AG09319 (cell line): ENCODE data around the gene JPH3.

Source experiments
- DNase-seq: peaks from one replicate; pipeline ENCODE4 v3.0.0-alpha.2; 2010; ENCODE audit warnings: low read depth; ENCODE audit errors: extremely low read depth
- TF ChIP-seq, protein P1 (sequence below): IDR thresholded peaks from 2 replicates; pipeline ENCODE4 v1.5.1; 2011; ENCODE audit warnings: low read depth, mild to moderate bottlenecking, inconsistent platforms, low read length, moderate library complexity

JPH3 gene

DNA sequence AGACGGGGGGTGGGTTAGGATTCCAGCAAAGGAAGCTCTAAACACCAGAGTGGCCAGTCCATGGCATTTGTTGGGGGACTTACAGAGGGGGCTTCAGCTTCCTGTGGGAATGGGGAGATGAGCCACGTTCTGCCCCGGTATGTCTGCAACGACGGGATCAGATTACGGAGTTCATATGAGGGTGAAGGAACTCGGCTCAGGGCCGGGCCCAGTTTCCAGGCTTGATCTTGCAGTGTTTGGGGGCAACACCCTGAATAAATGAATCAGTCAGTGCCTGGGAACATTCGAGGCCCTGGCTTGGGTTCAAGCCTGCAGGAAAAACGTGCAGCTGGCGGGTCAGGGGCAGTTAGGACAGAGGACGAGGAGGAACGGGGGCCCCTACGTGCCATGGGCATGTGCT lies 54.0 kb downstream of the JPH3 start:
- TF ChIP-seq, protein P1, sequence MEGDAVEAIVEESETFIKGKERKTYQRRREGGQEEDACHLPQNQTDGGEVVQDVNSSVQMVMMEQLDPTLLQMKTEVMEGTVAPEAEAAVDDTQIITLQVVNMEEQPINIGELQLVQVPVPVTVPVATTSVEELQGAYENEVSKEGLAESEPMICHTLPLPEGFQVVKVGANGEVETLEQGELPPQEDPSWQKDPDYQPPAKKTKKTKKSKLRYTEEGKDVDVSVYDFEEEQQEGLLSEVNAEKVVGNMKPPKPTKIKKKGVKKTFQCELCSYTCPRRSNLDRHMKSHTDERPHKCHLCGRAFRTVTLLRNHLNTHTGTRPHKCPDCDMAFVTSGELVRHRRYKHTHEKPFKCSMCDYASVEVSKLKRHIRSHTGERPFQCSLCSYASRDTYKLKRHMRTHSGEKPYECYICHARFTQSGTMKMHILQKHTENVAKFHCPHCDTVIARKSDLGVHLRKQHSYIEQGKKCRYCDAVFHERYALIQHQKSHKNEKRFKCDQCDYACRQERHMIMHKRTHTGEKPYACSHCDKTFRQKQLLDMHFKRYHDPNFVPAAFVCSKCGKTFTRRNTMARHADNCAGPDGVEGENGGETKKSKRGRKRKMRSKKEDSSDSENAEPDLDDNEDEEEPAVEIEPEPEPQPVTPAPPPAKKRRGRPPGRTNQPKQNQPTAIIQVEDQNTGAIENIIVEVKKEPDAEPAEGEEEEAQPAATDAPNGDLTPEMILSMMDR: no peak
- DNase-seq: no peak

DNA sequence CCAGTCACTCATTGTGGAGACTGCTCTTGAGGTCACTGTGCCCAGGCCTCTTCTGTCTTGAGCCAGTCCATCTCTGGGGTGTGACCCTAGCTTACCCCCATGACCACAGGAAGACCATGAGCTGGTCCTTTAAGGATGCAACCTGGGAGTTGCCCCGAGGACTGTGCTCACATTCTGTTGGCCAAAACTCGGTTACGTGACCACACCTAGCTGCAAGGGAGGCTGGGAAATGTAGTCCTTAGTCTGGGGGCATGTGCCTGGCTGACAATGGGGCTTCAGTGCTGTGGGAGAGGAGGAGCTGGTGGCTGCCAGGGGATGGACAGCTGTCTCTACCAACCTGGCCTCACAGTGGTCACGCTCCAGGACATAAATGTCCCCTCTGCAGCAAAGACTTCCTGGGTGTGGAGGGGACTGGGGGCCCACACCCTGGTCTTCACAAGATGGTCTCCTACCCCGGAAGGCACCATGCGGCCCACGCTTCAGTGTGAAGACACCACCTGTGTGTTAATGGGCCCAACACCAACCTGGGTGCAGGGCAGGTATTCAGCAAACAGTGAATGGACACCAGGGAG lies 55.4 kb downstream of the JPH3 start:
- DNase-seq: no peak
- TF ChIP-seq, protein P1: no peak

DNA sequence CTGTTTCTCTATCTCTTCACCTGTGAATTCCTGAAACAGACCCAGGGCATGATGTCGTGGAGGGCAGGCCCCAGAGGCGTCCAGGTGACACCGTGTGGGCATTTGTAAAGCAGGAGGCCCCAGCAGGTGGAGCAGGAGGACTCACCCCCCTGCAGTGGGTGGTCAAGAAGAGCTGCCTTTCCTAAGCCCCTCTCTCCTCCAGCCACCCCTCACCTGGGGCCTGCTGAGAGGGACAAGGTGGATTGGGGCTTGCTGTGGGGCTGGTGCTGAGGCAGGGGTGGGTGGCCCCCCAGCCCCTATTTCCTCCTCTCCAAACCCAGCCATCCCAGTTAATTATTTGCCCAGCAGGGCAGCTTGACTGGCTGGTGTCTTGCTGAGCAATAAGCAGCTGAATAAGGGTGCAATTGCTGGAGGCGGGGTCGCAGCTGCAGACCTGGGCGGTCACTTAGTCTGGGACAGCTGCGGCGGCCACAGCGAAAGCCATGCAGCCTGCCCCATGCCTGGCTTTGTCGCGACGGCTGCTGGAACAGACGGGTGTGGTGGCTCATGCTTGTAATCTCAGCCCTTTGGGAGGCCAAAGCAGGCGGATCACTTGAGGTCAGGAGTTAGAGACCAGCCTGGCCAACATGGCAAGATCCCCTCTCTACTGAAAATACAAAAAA lies 56.4 kb downstream of the JPH3 start:
- no peak for DNase-seq
- TF ChIP-seq, protein P1: no peak

DNA sequence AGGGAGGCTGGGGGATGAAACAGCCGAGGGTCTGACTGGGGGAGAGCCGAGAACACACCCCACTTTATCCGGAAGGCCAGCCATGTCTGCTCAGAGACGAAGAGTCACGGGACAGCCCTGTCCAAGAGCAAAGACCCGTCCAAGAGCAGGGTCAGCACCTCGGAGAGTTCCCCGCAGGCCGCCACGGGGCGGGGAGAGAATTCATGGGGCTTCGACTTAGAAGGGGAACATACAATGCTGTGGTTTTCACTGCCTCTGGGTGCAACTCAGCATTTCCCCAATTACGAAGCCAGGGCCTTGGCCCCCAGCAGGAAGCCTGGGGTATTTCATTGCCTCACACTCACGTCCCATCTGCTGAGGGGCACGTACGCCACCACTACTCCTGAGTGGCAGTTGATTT lies 59.3 kb downstream of the JPH3 start:
- TF ChIP-seq, protein P1: no peak

DNA sequence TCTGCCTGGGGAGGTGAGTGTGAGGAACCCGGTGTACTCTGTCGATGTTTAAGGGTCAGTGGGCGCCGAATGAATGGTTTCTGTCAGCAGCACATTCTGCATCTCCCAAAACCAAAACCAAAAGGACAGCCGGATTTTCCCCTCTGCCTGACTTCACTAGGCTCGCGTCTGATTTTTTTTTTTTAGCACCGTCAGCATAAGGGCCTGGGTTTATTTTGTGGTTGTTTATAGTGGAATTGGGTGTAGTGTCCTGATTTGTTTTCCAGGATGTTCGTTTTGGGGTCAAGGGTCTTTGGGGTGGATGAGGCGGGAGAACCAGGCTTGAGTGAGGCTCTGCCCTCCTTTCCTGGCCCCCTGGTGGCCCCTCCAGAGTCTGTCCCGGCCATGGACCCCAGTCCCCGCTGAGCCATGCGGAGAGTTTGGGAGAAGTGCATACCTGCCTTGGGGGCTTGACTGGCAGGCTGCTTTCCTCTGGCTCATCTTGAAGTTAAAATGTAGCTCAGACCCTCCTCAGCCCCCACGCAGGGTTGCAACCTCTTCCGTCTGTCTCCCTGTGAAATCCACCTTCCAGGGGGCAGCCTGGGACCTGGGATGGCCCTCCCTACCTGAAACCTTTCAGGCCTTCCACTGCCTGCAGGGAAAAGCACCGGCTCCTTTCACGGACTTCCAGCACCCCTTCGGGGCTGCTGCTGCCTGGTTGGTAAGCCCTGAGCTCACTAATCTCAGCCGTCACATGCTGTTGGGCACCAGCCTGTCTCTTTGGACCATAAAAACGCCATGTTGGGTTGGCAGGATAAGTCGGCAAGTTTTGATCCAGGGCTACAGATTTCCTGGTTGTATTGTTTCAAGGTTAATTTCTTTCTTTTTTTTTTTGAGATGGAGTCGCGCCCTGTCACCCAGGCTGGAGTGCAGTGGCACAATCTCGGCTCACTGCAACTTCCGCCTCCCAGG lies 60.2 kb downstream of the JPH3 start:
- TF ChIP-seq, protein P1: no peak
- DNase-seq: no peak

More for the DNA sequence above, 59.3 kb downstream of the JPH3 start:
- no peak for DNase-seq

DNA sequence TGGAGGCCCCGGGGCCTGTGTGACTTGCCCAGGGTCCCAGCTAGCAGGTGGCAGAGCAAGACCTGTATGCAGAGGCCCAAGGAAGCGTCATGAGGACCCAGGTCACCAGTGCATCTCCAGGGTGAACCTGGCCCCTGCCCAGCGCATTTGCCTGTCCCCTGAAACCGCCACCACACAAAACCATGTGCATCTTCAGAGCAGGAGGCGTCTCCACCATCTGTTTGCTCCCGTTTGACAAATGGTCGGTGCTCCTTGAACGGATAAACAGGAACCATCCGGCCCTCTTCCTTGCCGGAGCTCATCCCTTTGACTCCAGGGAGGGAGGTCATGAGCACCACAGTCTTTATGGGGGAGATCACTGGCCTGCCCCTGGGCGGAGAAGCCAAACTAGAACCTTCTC lies 62.5 kb downstream of the JPH3 start:
- TF ChIP-seq, protein P1: no peak
- DNase-seq: no peak

DNA sequence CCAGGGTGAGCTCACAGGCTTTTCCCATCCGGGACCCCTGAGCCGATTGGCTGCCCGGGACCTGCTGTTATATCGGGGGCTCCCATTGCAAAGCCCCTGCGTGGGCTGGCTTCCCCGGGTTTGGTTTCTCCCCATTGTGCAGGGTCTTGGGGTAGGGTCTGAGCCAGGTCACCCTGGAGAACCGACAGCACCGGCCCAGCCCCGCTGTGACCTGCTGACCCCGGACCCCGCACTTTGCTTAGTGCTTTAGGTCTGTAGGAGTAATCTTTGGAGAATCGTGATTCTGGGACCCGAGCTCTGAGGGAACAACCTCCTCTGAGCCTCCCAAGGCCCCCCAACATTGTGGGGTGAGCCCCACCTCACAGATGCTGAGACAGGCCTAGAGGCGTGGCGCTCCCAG lies 62.9 kb downstream of the JPH3 start:
- no peak for DNase-seq
- TF ChIP-seq, protein P1: no peak
